Nephron (organoid): Measurements from ENCODE around the gene PIGQ.

Experiments
- H3K27ac Mint-ChIP-seq, 3 experiments: 2 replicates each; pipeline ENCODE4 v1.8.0; 2020; ENCODE audit warnings: mixed read lengths in 3 of 3, mild to moderate bottlenecking in 2 of 3, moderate library complexity in 1 of 3
- H3K27me3 Mint-ChIP-seq: 2 replicates; pipeline ENCODE4 v1.8.0; 2021; ENCODE audit warnings: low read depth, mild to moderate bottlenecking, moderate library complexity, mixed read lengths
- H3K36me3 Mint-ChIP-seq: 2 replicates; pipeline ENCODE4 v1.8.0; 2020; ENCODE audit warnings: low read depth, mixed read lengths
- H3K4me1 Mint-ChIP-seq: 2 replicates; pipeline ENCODE4 v1.8.0; 2020; ENCODE audit warnings: mixed read lengths
- H3K4me3 Mint-ChIP-seq, 3 experiments: 2 replicates each; pipeline ENCODE4 v1.8.0; 2020; ENCODE audit warnings: mild to moderate bottlenecking in 3 of 3, mixed read lengths in 3 of 3, moderate library complexity in 2 of 3
- H3K9me3 Mint-ChIP-seq: 2 replicates; pipeline ENCODE4 v1.8.0; 2020; ENCODE audit warnings: mixed read lengths
- TF ChIP-seq, protein P1 (sequence below), 3 experiments: fragments of 200-600 bp; sonication (generic); IDR thresholded peaks; one replicate each; pipeline ENCODE4 v1.5.0; 2021; ENCODE audit warnings: antibody characterized with exemption in 3 of 3; ENCODE audit not compliant: unreplicated experiment in 3 of 3

The PIGQ gene

DNA sequence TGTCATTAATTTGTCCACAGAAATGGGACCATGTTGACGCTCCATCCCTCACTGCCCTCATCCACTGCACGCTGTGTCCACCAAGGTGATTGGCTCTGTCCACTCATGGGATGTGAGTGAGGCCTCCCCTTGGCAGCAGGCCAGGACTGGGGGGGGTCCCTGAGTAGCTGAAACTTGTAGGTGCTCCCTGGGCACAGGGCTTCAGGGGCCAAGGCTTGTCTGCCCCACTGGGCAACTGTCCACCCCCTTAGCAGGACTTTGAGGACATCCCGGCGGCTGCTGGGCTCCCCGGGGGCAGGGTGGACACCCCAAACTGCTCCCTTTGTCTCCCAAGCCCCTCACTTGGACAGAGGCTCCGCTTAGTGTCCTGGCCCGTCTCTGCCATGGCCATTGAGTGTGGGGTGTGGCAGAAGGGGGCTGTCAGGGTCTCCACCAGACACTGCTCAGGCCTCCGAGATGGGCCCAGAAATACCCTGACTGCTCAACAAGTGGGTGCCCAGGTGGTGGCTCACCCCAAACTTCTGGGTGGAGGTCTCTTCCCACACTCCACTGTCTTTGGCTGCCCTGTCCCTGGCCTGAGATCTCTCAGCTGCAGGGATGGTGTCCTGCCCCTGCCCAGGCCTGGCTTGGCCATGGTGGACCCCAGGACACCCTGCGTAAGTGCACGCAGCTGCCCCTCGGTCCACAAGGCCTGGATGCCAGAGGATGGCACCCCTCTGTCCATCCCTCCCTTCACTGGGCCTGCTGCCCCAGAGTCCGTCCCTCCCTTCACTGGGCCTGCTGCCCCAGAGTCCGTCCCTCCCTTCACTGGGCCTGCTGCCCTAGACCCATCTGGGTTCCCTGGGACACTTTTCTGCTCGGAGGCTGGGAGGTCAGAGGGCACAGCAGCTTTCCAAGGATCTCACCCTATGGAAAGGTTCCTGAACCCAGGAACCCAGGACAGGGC is 17.1 kb downstream of the PIGQ start:
- H3K27ac Mint-ChIP-seq, result peak overlapping the region; percentile 93 to 100 (median 98)
- H3K36me3 Mint-ChIP-seq, result no peaks in the 10 kb centered on the region
- H3K27me3 Mint-ChIP-seq, result peaks cover 8% of the 10 kb centered on the region
- H3K4me3 Mint-ChIP-seq, result peak overlapping the region; percentile 94 to 99 (median 97)
- H3K9me3 Mint-ChIP-seq, result no peaks in the 10 kb centered on the region
- peaks cover 25% of the 10 kb centered on the region for H3K4me1 Mint-ChIP-seq
- TF ChIP-seq, protein P1, sequence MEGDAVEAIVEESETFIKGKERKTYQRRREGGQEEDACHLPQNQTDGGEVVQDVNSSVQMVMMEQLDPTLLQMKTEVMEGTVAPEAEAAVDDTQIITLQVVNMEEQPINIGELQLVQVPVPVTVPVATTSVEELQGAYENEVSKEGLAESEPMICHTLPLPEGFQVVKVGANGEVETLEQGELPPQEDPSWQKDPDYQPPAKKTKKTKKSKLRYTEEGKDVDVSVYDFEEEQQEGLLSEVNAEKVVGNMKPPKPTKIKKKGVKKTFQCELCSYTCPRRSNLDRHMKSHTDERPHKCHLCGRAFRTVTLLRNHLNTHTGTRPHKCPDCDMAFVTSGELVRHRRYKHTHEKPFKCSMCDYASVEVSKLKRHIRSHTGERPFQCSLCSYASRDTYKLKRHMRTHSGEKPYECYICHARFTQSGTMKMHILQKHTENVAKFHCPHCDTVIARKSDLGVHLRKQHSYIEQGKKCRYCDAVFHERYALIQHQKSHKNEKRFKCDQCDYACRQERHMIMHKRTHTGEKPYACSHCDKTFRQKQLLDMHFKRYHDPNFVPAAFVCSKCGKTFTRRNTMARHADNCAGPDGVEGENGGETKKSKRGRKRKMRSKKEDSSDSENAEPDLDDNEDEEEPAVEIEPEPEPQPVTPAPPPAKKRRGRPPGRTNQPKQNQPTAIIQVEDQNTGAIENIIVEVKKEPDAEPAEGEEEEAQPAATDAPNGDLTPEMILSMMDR (IDR thresholded peaks at IDR 0.05; ENCODE audit: unreplicated experiment in 3 of 3), result no peak

DNA sequence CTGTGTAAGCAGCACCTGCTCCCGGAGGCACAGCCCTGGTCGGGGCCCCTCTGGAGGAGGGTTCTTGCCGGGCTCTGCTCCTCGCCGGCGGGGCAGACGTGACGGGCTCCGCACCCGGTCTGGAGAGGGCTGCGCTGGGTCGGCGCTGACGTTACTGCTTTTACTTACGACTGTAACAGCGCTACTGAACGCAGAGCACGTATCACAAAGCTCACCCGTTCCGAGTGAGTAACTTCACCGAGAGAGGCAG is 18.8 kb downstream of the PIGQ start:
- Mint-ChIP-seq H3K9me3 (no peaks in the 10 kb centered on the region), H3K27me3 (peaks cover 8% of the 10 kb centered on the region), H3K36me3 (no peaks in the 10 kb centered on the region), H3K27ac (peak overlapping the region; percentile 98 to 100 (median 98)), H3K4me3 (peak overlapping the region; percentile 94 to 99 (median 97)), H3K4me1 (peaks cover 35% of the 10 kb centered on the region)
- TF ChIP-seq, protein P1 (IDR thresholded peaks at IDR 0.05; ENCODE audit: unreplicated experiment in 3 of 3), result no peak

DNA sequence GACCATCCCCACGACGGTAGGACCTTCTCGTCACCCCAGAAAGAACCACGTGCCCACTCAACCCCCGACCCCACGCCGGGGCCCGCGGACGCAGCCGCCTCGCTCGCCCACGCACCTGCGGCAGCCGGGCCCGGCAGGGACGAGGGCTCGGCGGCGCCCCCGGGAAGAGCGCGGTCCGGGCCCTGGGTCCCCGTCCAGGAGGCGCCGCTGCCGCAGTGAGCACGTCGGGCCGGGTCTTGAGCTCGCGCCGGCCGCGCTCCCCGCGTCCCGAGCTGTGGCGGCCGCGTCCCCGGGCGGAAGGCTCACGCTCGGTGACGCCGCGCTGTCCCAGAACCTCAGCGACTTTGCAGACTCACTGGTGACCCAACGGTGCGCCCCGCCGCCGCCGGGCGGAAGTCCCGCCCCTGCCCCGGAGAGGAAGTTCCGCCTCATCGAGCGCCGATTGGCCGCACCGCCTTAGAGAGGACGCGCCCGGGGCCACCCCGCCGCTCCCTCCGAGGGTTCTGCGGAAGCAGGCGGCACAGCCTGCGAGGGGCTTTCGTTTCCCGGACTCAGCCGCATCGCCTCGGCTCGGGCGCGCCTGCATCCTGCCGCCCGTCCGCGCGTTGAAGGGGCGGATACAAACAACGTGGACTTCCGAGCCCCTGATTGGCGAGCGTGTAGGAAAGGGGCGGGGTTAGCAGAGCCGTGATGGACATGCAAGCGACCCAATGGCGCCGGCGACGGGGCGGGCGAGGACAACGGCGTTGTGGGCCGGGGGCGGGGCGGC is 19.3 kb downstream of the PIGQ start:
- H3K27ac Mint-ChIP-seq, result peak overlapping the region; percentile 98 to 100 (median 99)
- H3K9me3 Mint-ChIP-seq, result no peaks in the 10 kb centered on the region
- peaks cover 8% of the 10 kb centered on the region for H3K27me3 Mint-ChIP-seq
- TF ChIP-seq, protein P1 (IDR thresholded peaks at IDR 0.05; ENCODE audit: unreplicated experiment in 3 of 3), result no peak
- peaks cover under 1% of the 10 kb centered on the region for H3K36me3 Mint-ChIP-seq
- H3K4me3 Mint-ChIP-seq, result peak overlapping the region; percentile 98 to 99 (median 99)
- peaks cover 38% of the 10 kb centered on the region for H3K4me1 Mint-ChIP-seq

DNA sequence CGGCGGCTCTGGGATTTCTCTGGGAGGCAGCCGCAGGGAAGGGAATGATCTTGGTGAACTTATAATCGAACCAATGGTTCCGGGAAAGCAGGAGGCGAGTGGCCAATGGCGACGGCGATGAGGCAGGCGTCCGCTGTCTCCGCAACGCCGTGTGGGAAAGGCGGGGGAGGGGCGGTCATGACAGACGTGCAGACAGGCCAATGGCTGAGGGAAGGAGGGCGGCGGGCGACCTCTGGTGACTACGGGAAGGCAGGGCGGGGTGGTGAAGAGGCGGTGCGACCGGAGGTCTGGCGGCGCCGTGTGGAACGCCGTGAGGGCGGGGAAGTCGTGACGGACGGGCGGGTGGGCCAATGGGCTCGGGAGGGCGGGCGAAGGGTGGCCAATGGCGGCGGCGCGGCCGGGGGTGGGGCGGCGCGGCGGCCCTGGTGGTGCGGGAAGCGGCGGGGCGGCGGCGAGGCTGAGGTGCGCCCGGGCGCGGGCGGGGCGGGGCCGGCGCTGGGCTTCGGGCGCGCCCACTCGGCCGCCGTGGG is 20.0 kb downstream of the PIGQ start, which contains the start of gene RAB40C:
Gene RAB40C, plus strand, starts transcription at position 409 of the 530 bp plus-strand sequence. CDS start 226 bp downstream, outside the sequence.
- peak within 1 kb of the TSS; percentile 98 to 100 (median 99) for H3K27ac Mint-ChIP-seq
- peak within 1 kb of the TSS; percentile 98 to 99 (median 99) for H3K4me3 Mint-ChIP-seq
- TF ChIP-seq, protein P1 (IDR thresholded peaks at IDR 0.05; ENCODE audit: unreplicated experiment in 3 of 3), result no peak
- peaks cover 8% of the 10 kb centered on the region for H3K27me3 Mint-ChIP-seq
- no peaks in the 10 kb centered on the region for H3K9me3 Mint-ChIP-seq
- peaks cover 44% of the 10 kb centered on the region for H3K4me1 Mint-ChIP-seq
- H3K36me3 Mint-ChIP-seq, result peaks cover 7% of the 10 kb centered on the region

DNA sequence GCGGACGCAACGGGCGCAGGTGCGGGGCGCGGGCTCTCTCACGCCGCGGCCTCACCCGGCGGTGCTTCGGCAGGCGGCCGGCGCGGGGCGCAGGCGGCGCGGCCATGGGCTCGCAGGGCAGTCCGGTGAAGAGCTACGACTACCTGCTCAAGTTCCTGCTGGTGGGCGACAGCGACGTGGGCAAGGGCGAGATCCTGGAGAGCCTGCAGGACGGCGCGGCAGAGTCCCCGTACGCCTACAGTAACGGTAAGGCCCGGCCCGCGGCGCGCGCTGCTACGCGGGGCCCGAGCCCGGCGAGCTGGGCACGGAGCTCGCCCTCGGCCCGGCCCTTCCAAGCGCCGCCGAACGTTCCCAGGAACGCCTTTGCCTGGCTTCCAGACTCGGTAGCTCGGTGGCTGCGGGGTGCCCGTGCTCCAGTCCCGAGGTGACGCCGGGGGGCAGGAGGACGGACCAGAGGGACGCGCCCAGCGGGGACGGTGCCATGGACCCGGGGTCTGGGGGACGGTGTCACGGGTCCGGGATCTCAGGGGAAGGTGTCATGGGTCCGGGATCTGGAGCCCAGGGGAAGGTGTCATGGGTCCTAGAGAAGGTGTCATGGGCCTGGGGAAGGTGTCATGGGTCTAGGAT is 20.5 kb downstream of the PIGQ start:
- Mint-ChIP-seq H3K4me1 (peaks cover 44% of the 10 kb centered on the region), H3K4me3 (peak overlapping the region; percentile 90 to 92 (median 90)), H3K27ac (peak overlapping the region; percentile 53 to 91 (median 74)), H3K36me3 (peaks cover 7% of the 10 kb centered on the region), H3K9me3 (no peaks in the 10 kb centered on the region), H3K27me3 (peaks cover 8% of the 10 kb centered on the region)
- TF ChIP-seq, protein P1 (IDR thresholded peaks at IDR 0.05; ENCODE audit: unreplicated experiment in 3 of 3), result no peak
